SJSA1 (cell line): ENCODE measurements around the gene ARL13A. TPM values are rescaled to one million over a fixed set of nuclear protein-coding genes. Genes with fewer than 3 reads are reported as not detected.
"Not testable (repeated sequence)": the region's sequence is repeated elsewhere in the genome, so short reads cannot be mapped to it uniquely, and the experiment has no call there.

Source experiments
- DNase-seq, 2 experiments: peaks; one replicate each; pipeline ENCODE4 v3.0.0-alpha.2; 2015 to 2020; ENCODE audit warnings: low spot score in 2 of 2, low read depth in 1 of 2
- H3K27ac ChIP-seq: fragments of 250-450 bp; sonication (Bioruptor Pico); 2 replicates; pipeline ENCODE4 v1.5.1; 2020; ENCODE audit warnings: mild to moderate bottlenecking, moderate library complexity
- H3K27me3 ChIP-seq: fragments of 250-450 bp; sonication (Bioruptor Pico); replicated peaks from 2 replicates; pipeline ENCODE4 v1.5.1; 2020; ENCODE audit warnings: mild to moderate bottlenecking, moderate library complexity
- H3K36me3 ChIP-seq: fragments of 250-450 bp; sonication (Bioruptor Pico); 2 replicates; pipeline ENCODE4 v1.5.1; 2020; ENCODE audit warnings: mild to moderate bottlenecking
- H3K4me1 ChIP-seq: fragments of 250-450 bp; sonication (Bioruptor Pico); replicated peaks from 2 replicates; pipeline ENCODE4 v1.6.1; 2021; ENCODE audit warnings: mild to moderate bottlenecking
- H3K4me3 ChIP-seq: fragments of 250-450 bp; sonication (Bioruptor Pico); 2 replicates; pipeline ENCODE4 v1.5.1; 2020; ENCODE audit warnings: mild to moderate bottlenecking
- H3K9me3 ChIP-seq: fragments of 250-450 bp; sonication (Bioruptor Pico); replicated peaks from 2 replicates; pipeline ENCODE4 v1.5.1; 2020; ENCODE audit warnings: mild to moderate bottlenecking
- total RNA-seq: library from RNA; depleted of rRNA; stranded (reverse); fragments of >200 nt; shearing (Covaris generic); gene quantifications from 2 replicates; pipeline ENCODE4 v1.2.3, GENCODE V29; 2014

Gene ARL13A
- total RNA-seq, 1 experiment from 2014 or later: not detected

GRCh38 chrX:100973411-100973810, 3.9 kb downstream of the ARL13A start:
- Histone ChIP-seq H3K27me3 (no peaks in the 10 kb centered on the region), H3K9me3 (no peaks in the 10 kb centered on the region), H3K4me1 (peaks cover 9% of the 10 kb centered on the region), H3K4me3 (peak overlapping the region; percentile 24), H3K36me3 (no peaks in the 10 kb centered on the region), H3K27ac (no peak overlapping the region)
- peak; percentile 67 to 71 for DNase-seq

DNA sequence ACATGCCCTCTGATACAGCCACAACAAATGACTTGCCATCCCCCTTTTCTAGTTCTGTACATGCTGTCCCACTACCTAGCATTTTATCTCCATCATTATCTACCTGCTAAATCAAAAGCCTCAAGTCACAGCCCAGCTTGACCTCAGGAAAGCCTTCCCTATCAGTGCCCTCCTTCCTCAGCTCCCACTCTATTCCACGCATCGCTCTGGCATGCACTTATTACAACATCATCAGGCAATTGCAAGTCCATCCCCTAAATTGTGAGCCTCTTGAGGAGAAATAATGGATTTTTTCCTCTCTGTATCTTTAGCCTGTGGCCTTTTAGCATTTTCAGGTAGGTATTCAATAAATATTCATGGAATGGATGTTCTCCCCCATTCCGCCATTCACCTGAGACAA, 5.7 kb downstream of the ARL13A start:
- Histone ChIP-seq H3K27me3 (no peaks in the 10 kb centered on the region), H3K9me3 (no peaks in the 10 kb centered on the region), H3K27ac (no peak overlapping the region), H3K4me1 (peaks cover 15% of the 10 kb centered on the region), H3K4me3 (no peak overlapping the region), H3K36me3 (no peaks in the 10 kb centered on the region)
- DNase-seq: no peak

GRCh38 chrX:100976211-100976610, 6.7 kb downstream of the ARL13A start:
- no peaks in the 10 kb centered on the region for H3K27me3 ChIP-seq
- no peaks in the 10 kb centered on the region for H3K9me3 ChIP-seq
- peaks cover 25% of the 10 kb centered on the region for H3K4me1 ChIP-seq
- H3K27ac ChIP-seq: no peak overlapping the region
- H3K36me3 ChIP-seq: no peaks in the 10 kb centered on the region
- no peak overlapping the region for H3K4me3 ChIP-seq
- DNase-seq: no peak

GRCh38 chrX:100979881-100980607, 10.5 kb downstream of the ARL13A start:
- Histone ChIP-seq H3K36me3 (no peaks in the 10 kb centered on the region), H3K9me3 (no peaks in the 10 kb centered on the region), H3K27me3 (no peaks in the 10 kb centered on the region), H3K4me1 (peaks cover 20% of the 10 kb centered on the region), H3K27ac (no peak overlapping the region; the same call in 1 of the 2 replicates), H3K4me3 (no peak overlapping the region)
- DNase-seq: no peak

- H3K4me1 ChIP-seq: peaks cover 20% of the 10 kb centered on the region
- H3K27ac ChIP-seq: no peak overlapping the region; the same call in 1 of the 2 replicates
- peak; percentile 40 to 80 for DNase-seq
- H3K9me3 ChIP-seq: no peaks in the 10 kb centered on the region
- H3K4me3 ChIP-seq: no peak overlapping the region
- no peaks in the 10 kb centered on the region for H3K36me3 ChIP-seq
- no peaks in the 10 kb centered on the region for H3K27me3 ChIP-seq
Observed at GRCh38 chrX:100980608-100981497, 11.3 kb downstream of the ARL13A start.

DNA sequence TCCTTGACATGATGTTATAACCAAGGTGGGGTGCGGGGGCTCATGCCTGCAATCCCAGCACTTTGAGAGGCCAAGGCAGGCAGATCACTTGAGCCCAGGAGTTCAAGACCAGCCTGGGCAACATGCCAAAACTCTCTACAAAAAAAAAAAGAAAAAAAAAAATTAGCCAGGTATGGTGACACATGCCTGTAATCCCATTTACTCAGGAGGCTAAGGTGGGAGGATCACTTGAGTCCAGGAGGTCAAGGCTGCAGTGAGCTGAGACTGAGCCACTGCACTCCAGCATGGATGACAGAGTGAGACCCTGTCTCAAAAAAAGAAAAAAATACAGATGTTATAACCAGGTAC, 12.0 kb downstream of the ARL13A start:
- not testable (repeated sequence) for DNase-seq, H3K4me3 ChIP-seq, H3K36me3 ChIP-seq, H3K9me3 ChIP-seq, H3K27me3 ChIP-seq, H3K27ac ChIP-seq
- peaks cover 18% of the 10 kb centered on the region for H3K4me1 ChIP-seq

DNA sequence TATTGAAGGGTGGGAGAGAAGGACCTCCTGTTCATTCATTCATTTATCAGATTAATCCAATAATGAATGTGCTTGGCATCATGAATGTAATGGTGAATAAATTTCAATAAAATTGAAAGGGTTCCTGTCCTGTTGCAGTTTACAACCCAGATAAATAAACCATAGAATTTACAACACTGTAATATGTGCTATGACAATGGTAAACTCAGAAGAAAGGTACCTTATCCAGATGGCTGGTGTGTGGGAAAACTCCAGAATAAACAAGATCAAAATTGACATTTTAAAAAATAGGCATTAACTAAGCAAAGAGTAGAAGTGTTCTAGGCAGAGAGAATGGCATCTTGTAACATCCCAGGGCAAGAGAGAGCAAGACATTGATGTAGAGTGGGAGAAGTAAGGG, 15.3 kb downstream of the ARL13A start:
- no peak for DNase-seq
- H3K36me3 ChIP-seq: no peaks in the 10 kb centered on the region
- no peaks in the 10 kb centered on the region for H3K27me3 ChIP-seq
- H3K4me1 ChIP-seq: peaks cover 15% of the 10 kb centered on the region
- H3K4me3 ChIP-seq: no peak overlapping the region
- H3K9me3 ChIP-seq: no peaks in the 10 kb centered on the region
- H3K27ac ChIP-seq: no peak overlapping the region

DNA sequence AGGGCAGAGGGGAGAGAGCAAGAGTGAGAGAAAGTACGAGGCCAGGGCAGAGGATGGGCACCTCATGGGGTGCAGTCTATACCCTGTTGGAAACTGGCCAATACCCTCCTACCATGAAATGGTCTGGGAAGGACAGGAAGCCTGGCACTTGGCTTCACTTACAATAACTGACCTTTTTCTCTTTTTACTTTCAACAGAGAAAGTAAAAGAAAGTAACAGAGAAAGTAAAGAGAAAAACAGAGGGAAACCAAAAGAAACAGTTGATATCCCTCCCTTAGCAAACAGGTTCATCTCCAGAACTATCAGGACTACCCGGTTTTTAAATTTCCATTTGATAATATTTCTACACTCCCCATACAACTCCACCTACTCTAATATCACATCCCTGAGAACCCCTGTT, 20.6 kb downstream of the ARL13A start:
- no peak for DNase-seq
- no peaks in the 10 kb centered on the region for H3K36me3 ChIP-seq
- H3K4me3 ChIP-seq: no peak overlapping the region
- H3K9me3 ChIP-seq: no peaks in the 10 kb centered on the region
- peaks cover 10% of the 10 kb centered on the region for H3K4me1 ChIP-seq
- H3K27ac ChIP-seq: no peak overlapping the region
- H3K27me3 ChIP-seq: no peaks in the 10 kb centered on the region

DNA sequence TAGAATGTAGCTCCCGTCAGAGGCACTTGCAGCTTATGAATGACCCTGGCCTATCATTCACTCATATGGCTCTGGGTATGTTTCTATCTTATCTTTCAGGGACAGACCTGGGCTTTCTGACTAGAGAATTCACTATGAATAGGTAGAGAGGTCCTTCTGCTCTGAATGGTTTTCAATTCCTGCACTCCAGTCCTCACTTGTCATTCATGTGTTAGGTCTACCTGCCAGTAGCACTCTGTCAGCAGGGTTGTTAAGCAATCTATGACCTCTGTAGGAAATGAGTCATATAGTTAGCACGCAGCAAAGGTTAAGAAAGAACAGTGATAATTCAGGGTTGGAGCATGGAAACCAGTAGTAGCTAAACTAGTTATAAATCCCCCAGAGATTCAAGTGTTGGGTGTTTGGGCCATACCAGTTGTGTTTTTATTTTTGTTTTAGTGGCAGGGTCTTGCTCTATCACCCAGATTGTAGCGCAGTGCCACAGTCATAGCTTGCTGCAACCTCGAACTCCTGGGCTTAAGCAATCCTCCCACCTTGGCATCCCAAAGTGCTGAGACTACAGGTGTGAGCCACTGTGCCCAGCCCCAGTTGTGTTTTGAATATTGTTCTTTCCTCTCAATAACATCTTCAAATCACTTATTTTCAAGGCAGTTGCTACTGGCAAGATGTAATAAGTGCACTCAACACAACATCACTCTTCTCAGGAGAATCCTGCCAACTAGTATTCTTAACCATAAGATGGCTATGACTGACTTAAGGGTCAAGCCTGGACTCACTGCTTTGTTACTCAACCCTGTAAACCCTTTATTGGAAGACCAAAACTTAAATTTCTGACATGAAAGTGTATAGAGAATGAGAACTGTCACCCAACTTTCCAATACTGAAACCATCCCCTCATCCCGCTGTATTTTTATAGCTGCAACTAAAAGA, 25.1 kb downstream of the ARL13A start:
- no peak for DNase-seq
- peaks cover 13% of the 10 kb centered on the region for H3K4me1 ChIP-seq
- H3K27ac ChIP-seq: no peak overlapping the region
- no peaks in the 10 kb centered on the region for H3K27me3 ChIP-seq
- no peaks in the 10 kb centered on the region for H3K36me3 ChIP-seq
- H3K4me3 ChIP-seq: no peak overlapping the region
- no peaks in the 10 kb centered on the region for H3K9me3 ChIP-seq

- Histone ChIP-seq H3K9me3 (no peaks in the 10 kb centered on the region), H3K36me3 (no peaks in the 10 kb centered on the region), H3K27ac (no peak overlapping the region; the same call in 1 of the 2 replicates), H3K4me1 (peaks cover 13% of the 10 kb centered on the region), H3K27me3 (no peaks in the 10 kb centered on the region), H3K4me3 (no peak overlapping the region)
- DNase-seq: peak; percentile 19 to 49
Observed at GRCh38 chrX:100995469-100995868, 26.0 kb downstream of the ARL13A start.

GRCh38 chrX:100999451-100999850, 29.9 kb downstream of the ARL13A start:
- Histone ChIP-seq H3K4me1 (peaks cover 10% of the 10 kb centered on the region), H3K4me3 (no peak overlapping the region), H3K36me3 (no peaks in the 10 kb centered on the region), H3K27ac (no peak overlapping the region), H3K27me3 (no peaks in the 10 kb centered on the region), H3K9me3 (no peaks in the 10 kb centered on the region)
- DNase-seq: no peak

- Histone ChIP-seq H3K27me3 (no peaks in the 10 kb centered on the region), H3K27ac (no peak overlapping the region), H3K4me3 (no peak overlapping the region), H3K36me3 (no peaks in the 10 kb centered on the region), H3K9me3 (no peaks in the 10 kb centered on the region), H3K4me1 (no peaks in the 10 kb centered on the region)
- no peak for DNase-seq
Observed at GRCh38 chrX:101009090-101009489, 39.6 kb downstream of the ARL13A start.

- not testable (repeated sequence) for H3K27me3 ChIP-seq, DNase-seq, H3K27ac ChIP-seq, H3K36me3 ChIP-seq, H3K4me1 ChIP-seq, H3K9me3 ChIP-seq, H3K4me3 ChIP-seq
Observed at GRCh38 chrX:101012031-101012430, 42.5 kb downstream of the ARL13A start.
